Measurements from ENCODE around the gene UBTF. TPM values are rescaled to one million over a fixed set of nuclear protein-coding genes. Genes with fewer than 3 reads are reported as not detected.

UBTF gene
- total RNA-seq, 2 experiments from 2014 or later: 107 to 110 TPM

- Mint-ChIP-seq H3K36me3 (ENCODE audit: low read depth) (peaks cover 33% of the 10 kb centered on the region), H3K4me3 (peak overlapping the region; percentile 100), H3K9me3 (no peaks in the 10 kb centered on the region), H3K27ac (peak overlapping the region; percentile 95), H3K4me1 (peaks cover 49% of the 10 kb centered on the region), H3K27me3 (no peaks in the 10 kb centered on the region)
- POLR2A ChIA-PET: interaction anchor here (0.7 to 25.4 kb wide), 20 partner anchors 8 to 874 kb away, joined by 3 to 504 read pairs (median 8); partner anchors contain the start of genes ASB16, ATXN7L3, GRN and HDAC5
- no peak for DNase-seq
- CTCF ChIA-PET: interaction anchor here (0.7 to 5.0 kb wide), 11 partner anchors 11 to 158 kb away, joined by 4 to 35 read pairs (median 11); partner anchors contain the start of genes ATXN7L3, HDAC5 and UBTF
Measured at GRCh38 chr17:44187131-44187899, 32.2 kb downstream of the UBTF start.

- peak within 1 kb of the TSS; percentile 100 for H3K4me3 Mint-ChIP-seq
- CTCF ChIA-PET: interaction anchor here (0.6 to 5.0 kb wide), 15 partner anchors 12 to 159 kb away, joined by 3 to 35 read pairs (median 4); partner anchors contain the start of genes ATXN7L3, GRN, HDAC5 and SLC25A39
- H3K9me3 Mint-ChIP-seq: no peaks in the 10 kb centered on the region
- H3K27ac Mint-ChIP-seq: peak within 1 kb of the TSS; percentile 95
- peak; percentile 99 for DNase-seq
- POLR2A ChIA-PET: interaction anchor here (0.7 to 25.4 kb wide), 23 partner anchors 8 to 963 kb away, joined by 3 to 504 read pairs (median 6); partner anchors contain the start of genes ASB16, ATXN7L3, GRN and HDAC5
- H3K36me3 Mint-ChIP-seq (ENCODE audit: low read depth): peaks cover 38% of the 10 kb centered on the region
- no peaks in the 10 kb centered on the region for H3K27me3 Mint-ChIP-seq
- peaks cover 55% of the 10 kb centered on the region for H3K4me1 Mint-ChIP-seq
Measured at GRCh38 chr17:44186307-44187130, 33.0 kb downstream of the UBTF start, which contains the start of gene TMUB2. TMUB2 (plus strand) TSS chr17:44186972; CDS start chr17:44187709, 737 bp downstream.

DNA sequence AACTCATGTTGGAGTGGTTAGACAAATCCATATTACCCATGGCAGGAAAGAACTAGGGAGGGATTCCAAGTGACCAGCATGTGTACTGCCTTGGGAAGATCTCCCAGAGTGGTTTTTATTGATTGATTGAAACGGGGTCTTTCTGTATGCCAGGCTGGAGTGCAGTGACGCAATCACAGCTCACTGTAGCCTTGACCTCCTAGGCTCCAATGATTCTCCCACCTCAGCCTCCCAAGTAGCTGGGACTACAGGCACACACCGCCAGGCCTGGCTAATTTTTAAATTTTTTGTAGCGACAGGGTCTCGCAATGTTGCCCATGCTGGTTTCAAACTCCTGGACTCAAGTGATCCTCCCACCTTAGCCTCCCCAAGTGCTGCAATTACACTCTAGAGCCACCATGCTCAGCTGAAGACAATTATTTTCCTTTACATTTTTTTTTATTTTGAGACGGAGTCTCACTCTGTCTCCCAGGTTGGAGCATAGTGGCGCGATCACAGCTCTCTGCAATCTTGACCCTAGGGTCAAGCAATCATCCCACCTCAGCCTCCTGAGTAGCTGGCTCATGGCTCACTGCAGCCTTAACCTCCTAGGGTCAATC, 35.2 kb downstream of the UBTF start:
- Mint-ChIP-seq H3K27ac (no peak overlapping the region), H3K27me3 (no peaks in the 10 kb centered on the region), H3K4me1 (peaks cover 48% of the 10 kb centered on the region), H3K36me3 (ENCODE audit: low read depth) (peaks cover 27% of the 10 kb centered on the region), H3K4me3 (no peak overlapping the region), H3K9me3 (no peaks in the 10 kb centered on the region)
- POLR2A ChIA-PET: interaction anchor here (0.9 to 25.4 kb wide), 8 partner anchors 12 to 167 kb away, joined by 3 to 504 read pairs (median 21); partner anchors contain the start of genes ASB16, ATXN7L3, HDAC5 and LSM12
- DNase-seq: no peak
- CTCF ChIA-PET: interaction anchor here (0.6 to 3.1 kb wide), 6 partner anchors 16 to 700 kb away, joined by 3 to 11 read pairs (median 6); partner anchors contain the start of gene UBTF

DNA sequence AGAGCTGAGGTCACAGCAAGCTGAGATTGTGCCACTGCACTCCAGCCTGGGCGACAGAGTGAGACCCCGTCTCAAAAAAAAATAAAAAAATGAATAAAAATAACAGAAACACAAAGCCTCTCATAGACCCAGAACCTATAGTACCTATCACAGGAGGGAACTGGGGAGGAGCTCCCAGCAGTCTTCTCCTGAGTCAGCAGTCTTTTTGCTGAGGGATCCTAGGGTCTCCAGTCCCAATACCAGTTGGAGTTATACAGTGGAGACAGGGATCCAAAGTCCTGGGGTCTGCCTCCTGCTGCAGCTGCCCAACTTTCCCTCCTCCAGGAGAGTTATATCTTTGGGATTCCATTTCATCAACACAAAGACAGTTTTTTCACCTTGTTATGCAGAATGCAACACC, 36.5 kb downstream of the UBTF start:
- no peaks in the 10 kb centered on the region for H3K9me3 Mint-ChIP-seq
- DNase-seq: no peak
- no peak overlapping the region for H3K4me3 Mint-ChIP-seq
- H3K27ac Mint-ChIP-seq: no peak overlapping the region
- peaks cover 31% of the 10 kb centered on the region for H3K36me3 Mint-ChIP-seq (ENCODE audit: low read depth)
- no peaks in the 10 kb centered on the region for H3K27me3 Mint-ChIP-seq
- peaks cover 42% of the 10 kb centered on the region for H3K4me1 Mint-ChIP-seq
- CTCF ChIA-PET: interaction anchor here (1.2 kb wide), 1 partner anchor 15 kb away, joined by 5 read pairs; no protein-coding TSS in a partner anchor
- POLR2A ChIA-PET: interaction anchor here (0.6 to 25.4 kb wide), 3 partner anchors 15 to 244 kb away, joined by 3 to 504 read pairs (median 4); partner anchors contain the start of gene UBTF

DNA sequence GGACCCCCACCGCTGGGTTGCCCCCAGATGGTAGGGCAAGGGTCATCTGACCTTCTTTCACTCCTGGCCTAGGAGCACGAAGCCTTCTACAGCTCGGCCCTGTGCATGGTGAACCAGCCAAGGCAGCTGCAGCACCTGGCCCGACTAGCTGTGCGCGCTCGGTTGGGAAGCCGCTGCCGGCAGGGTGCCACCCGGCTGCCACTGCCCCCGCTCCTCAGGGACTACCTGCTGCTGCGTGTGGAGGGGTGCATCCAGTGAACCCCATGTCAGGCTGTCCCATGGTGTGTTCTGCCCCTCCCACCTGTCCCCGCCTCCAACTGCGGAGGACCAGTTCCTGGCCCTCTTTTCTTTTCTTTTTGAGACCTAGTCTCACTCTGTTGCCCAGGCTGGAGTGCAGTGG, 41.3 kb downstream of the UBTF start:
- no peaks in the 10 kb centered on the region for H3K27me3 Mint-ChIP-seq
- peaks cover 14% of the 10 kb centered on the region for H3K4me1 Mint-ChIP-seq
- H3K27ac Mint-ChIP-seq: no peak overlapping the region
- H3K4me3 Mint-ChIP-seq: no peak overlapping the region
- no peak for DNase-seq
- H3K36me3 Mint-ChIP-seq (ENCODE audit: low read depth): peaks cover 31% of the 10 kb centered on the region
- CTCF ChIA-PET: no interaction called here
- H3K9me3 Mint-ChIP-seq: no peaks in the 10 kb centered on the region
- POLR2A ChIA-PET: interaction anchor here (0.7 to 1.1 kb wide), 2 partner anchors 9 to 32 kb away, joined by 3 read pairs; partner anchors contain the start of gene TMUB2

- DNase-seq: no peak
- no peaks in the 10 kb centered on the region for H3K9me3 Mint-ChIP-seq
- no peak overlapping the region for H3K4me3 Mint-ChIP-seq
- H3K4me1 Mint-ChIP-seq: peaks cover 11% of the 10 kb centered on the region
- no peak overlapping the region for H3K27ac Mint-ChIP-seq
- H3K36me3 Mint-ChIP-seq (ENCODE audit: low read depth): peaks cover 31% of the 10 kb centered on the region
- ChIA-PET POLR2A (interaction anchor here (0.7 to 1.4 kb wide), 3 partner anchors 9 to 32 kb away, joined by 3 to 6 read pairs (median 3); partner anchors contain the start of gene TMUB2), CTCF (no interaction called here)
- no peaks in the 10 kb centered on the region for H3K27me3 Mint-ChIP-seq
Measured at GRCh38 chr17:44177640-44178039, 41.8 kb downstream of the UBTF start.

GRCh38 chr17:44176671-44177501, 42.6 kb downstream of the UBTF start:
- ChIA-PET POLR2A (interaction anchor here (0.6 to 1.4 kb wide), 2 partner anchors 9 to 10 kb away, joined by 3 to 6 read pairs; no protein-coding TSS in a partner anchor), CTCF (no interaction called here)
- Mint-ChIP-seq H3K4me1 (peaks cover 7% of the 10 kb centered on the region), H3K27me3 (no peaks in the 10 kb centered on the region), H3K4me3 (no peak overlapping the region), H3K27ac (no peak overlapping the region), H3K36me3 (ENCODE audit: low read depth) (peaks cover 26% of the 10 kb centered on the region), H3K9me3 (no peaks in the 10 kb centered on the region)
- DNase-seq: no peak

GRCh38 chr17:44176257-44176656, 43.2 kb downstream of the UBTF start:
- POLR2A ChIA-PET: interaction anchor here (0.6 to 1.4 kb wide), 2 partner anchors 8 to 9 kb away, joined by 3 to 6 read pairs; no protein-coding TSS in a partner anchor
- no peak for DNase-seq
- H3K4me1 Mint-ChIP-seq: peaks cover 4% of the 10 kb centered on the region

GRCh38 chr17:44174427-44174826, 45.0 kb downstream of the UBTF start:
- peaks cover 4% of the 10 kb centered on the region for H3K4me1 Mint-ChIP-seq
- no peak for DNase-seq
- H3K27me3 Mint-ChIP-seq: no peaks in the 10 kb centered on the region

More at GRCh38 chr17:44176257-44176656, 43.2 kb downstream of the UBTF start:
- CTCF ChIA-PET: no interaction called here
- H3K9me3 Mint-ChIP-seq: no peaks in the 10 kb centered on the region
- H3K4me3 Mint-ChIP-seq: no peak overlapping the region
- no peak overlapping the region for H3K27ac Mint-ChIP-seq
- H3K27me3 Mint-ChIP-seq: no peaks in the 10 kb centered on the region
- peaks cover 22% of the 10 kb centered on the region for H3K36me3 Mint-ChIP-seq (ENCODE audit: low read depth)

GRCh38 chr17:44171931-44172455, 47.5 kb downstream of the UBTF start:
- peaks cover 5% of the 10 kb centered on the region for H3K4me1 Mint-ChIP-seq
- no peak for DNase-seq
- CTCF ChIA-PET: interaction anchor here (1.8 kb wide), 1 partner anchor 21 kb away, joined by 6 read pairs; no protein-coding TSS in a partner anchor
- no peaks in the 10 kb centered on the region for H3K27me3 Mint-ChIP-seq
- H3K36me3 Mint-ChIP-seq (ENCODE audit: low read depth): peaks cover 12% of the 10 kb centered on the region
- POLR2A ChIA-PET: interaction anchor here (1.0 to 5.5 kb wide), 3 partner anchors 14 to 48 kb away, joined by 3 to 32 read pairs (median 3); partner anchors contain the start of gene TMUB2
- no peak overlapping the region for H3K27ac Mint-ChIP-seq
- no peaks in the 10 kb centered on the region for H3K9me3 Mint-ChIP-seq
- H3K4me3 Mint-ChIP-seq: no peak overlapping the region

More at GRCh38 chr17:44174427-44174826, 45.0 kb downstream of the UBTF start:
- ChIA-PET CTCF (interaction anchor here (0.6 kb wide), 1 partner anchor 36 kb away, joined by 3 read pairs; no protein-coding TSS in a partner anchor), POLR2A (interaction anchor here (5.5 kb wide), 1 partner anchor 11 kb away, joined by 32 read pairs; the partner anchor contains the start of gene TMUB2)
- no peaks in the 10 kb centered on the region for H3K9me3 Mint-ChIP-seq
- no peak overlapping the region for H3K27ac Mint-ChIP-seq
- no peak overlapping the region for H3K4me3 Mint-ChIP-seq
- peaks cover 21% of the 10 kb centered on the region for H3K36me3 Mint-ChIP-seq (ENCODE audit: low read depth)

All from activated CD4-positive, alpha-beta memory T cell treated with anti-CD3 and anti-CD28 coated beads, Interleukin-2, amount 10 ng/mL, durations not matched to agents 7 days and 5 days (primary cell).